T-cell (primary cell): ENCODE measurements around the gene CLPTM1. TPM values are rescaled to one million over a fixed set of nuclear protein-coding genes. Genes with fewer than 3 reads are reported as not detected.
"Not testable (repeated sequence)": the region's sequence is repeated elsewhere in the genome, so short reads cannot be mapped to it uniquely, and the experiment has no call there.

Source experiments
- ATAC-seq, 4 experiments: fragments of 200-7000 bp in 3 of 4; fragments of 150-1000 bp in 1 of 4; cut with Tn5 transposase; replicated peaks in 1 of 4; 1 replicate in 3 of 4; 2 replicates in 1 of 4; pipeline ENCODE4 v1.10.0; 2021; ENCODE audit warnings: moderate library complexity in 3 of 4, mild to moderate bottlenecking in 2 of 4, moderate number of reproducible peaks in 1 of 4
- CTCF ChIA-PET, 2 donors: fragments of 300-600 bp; sonication (Branson Sonifier 250); formaldehyde crosslinking; loops; one replicate each; lab custom pipeline; 2022; ENCODE audit warnings: antibody characterized with exemption in 2 of 2; lab: Charles Lee
- POLR2A ChIA-PET, 2 donors: fragments of 300-600 bp; sonication (Branson Sonifier 250); formaldehyde crosslinking; loops; one replicate each; lab custom pipeline; 2022; ENCODE audit warnings: antibody characterized with exemption in 2 of 2; lab: Charles Lee
- DNase-seq, 35 experiments: peaks; one replicate each; pipeline versions ENCODE4 v3.0.0 to v3.0.0-alpha.2; 2013 to 2023
- H3K27ac ChIP-seq: one replicate; pipeline ENCODE4 v1.5.1; 2013; ENCODE audit warnings: low read length
- H3K27me3 ChIP-seq, 2 experiments: replicated peaks in 1 of 2; 1 replicate in 1 of 2; 2 replicates in 1 of 2; pipeline versions ENCODE4 v1.6.1 to v1.7.0; 2013; ENCODE audit warnings: low read length in 1 of 2, mixed read lengths in 1 of 2; ENCODE audit not compliant: control insufficient read depth in 2 of 2, insufficient read depth in 2 of 2; ENCODE audit errors: extremely low read depth in 1 of 2
- H3K36me3 ChIP-seq, 2 donors: 1 replicate in 1 of 2; 2 replicates in 1 of 2; pipeline versions ENCODE4 v1.6.1 to v1.7.0; 2013; ENCODE audit warnings: low read length in 1 of 2; ENCODE audit not compliant: control insufficient read depth in 2 of 2, insufficient read depth in 1 of 2; ENCODE audit errors: extremely low read depth in 1 of 2
- H3K4me1 ChIP-seq, 2 experiments: 1 replicate in 1 of 2; 2 replicates in 1 of 2; pipeline versions ENCODE4 v1.6.1 to v1.7.0; 2013; ENCODE audit warnings: low read length in 2 of 2, mixed read lengths in 1 of 2; ENCODE audit not compliant: insufficient read depth in 2 of 2, control insufficient read depth in 1 of 2; ENCODE audit errors: extremely low read depth in 1 of 2
- H3K4me3 ChIP-seq, 2 donors: 1 replicate in 1 of 2; 2 replicates in 1 of 2; pipeline versions ENCODE4 v1.5.1 to v1.7.0; 2013; ENCODE audit warnings: mild to moderate bottlenecking in 2 of 2, low read length in 1 of 2, moderate library complexity in 1 of 2; ENCODE audit not compliant: control insufficient read depth in 1 of 2; ENCODE audit errors: extremely low read depth in 1 of 2
- H3K9me3 ChIP-seq: 2 replicates; pipeline ENCODE4 v1.7.0; 2013
- H3K27ac Mint-ChIP-seq, 2 donors: one replicate each; pipeline ENCODE4 v1.8.0; 2020 to 2021; ENCODE audit warnings: mild to moderate bottlenecking in 2 of 2, mixed read lengths in 2 of 2
- H3K27me3 Mint-ChIP-seq, 2 donors: one replicate each; pipeline ENCODE4 v1.8.0; 2021 to 2022; ENCODE audit warnings: mixed read lengths in 2 of 2
- H3K36me3 Mint-ChIP-seq: one replicate; pipeline ENCODE4 v1.8.0; 2021; ENCODE audit warnings: mixed read lengths
- H3K4me1 Mint-ChIP-seq, 3 donors: one replicate each; pipeline ENCODE4 v1.8.0; 2020 to 2022; ENCODE audit warnings: mixed read lengths in 3 of 3, mild to moderate bottlenecking in 1 of 3
- H3K4me3 Mint-ChIP-seq, 3 donors: one replicate each; pipeline ENCODE4 v1.8.0; 2020 to 2022; ENCODE audit warnings: mild to moderate bottlenecking in 3 of 3, mixed read lengths in 3 of 3, moderate library complexity in 3 of 3
- H3K9me3 Mint-ChIP-seq, 3 donors: one replicate each; pipeline ENCODE4 v1.8.0; 2020 to 2022; ENCODE audit warnings: mixed read lengths in 3 of 3
- WGBS: methylation state at CpG from one replicate; pipeline ENCODE4 v1.1.5; 2013; ENCODE audit warnings: missing lambda C conversion rate; ENCODE audit not compliant: insufficient coverage; 5-methylcytosine and 5-hydroxymethylcytosine counted together
- total RNA-seq, 35 experiments: library from RNA in 6 of 35; stranded (reverse) in 6 of 35; fragments of 120-200 nt in 1 of 35; gene quantifications; one replicate each; pipeline versions ENCODE4 v1.2.1 to v1.2.4 and lab custom pipeline; 2013 to 2026

The CLPTM1 gene
- total RNA-seq, 5 donors from 2014 or later (not counting 1 experiment from before 2014, with no cell fraction given), result 64.0 to 103 (median 87.6) TPM

DNA sequence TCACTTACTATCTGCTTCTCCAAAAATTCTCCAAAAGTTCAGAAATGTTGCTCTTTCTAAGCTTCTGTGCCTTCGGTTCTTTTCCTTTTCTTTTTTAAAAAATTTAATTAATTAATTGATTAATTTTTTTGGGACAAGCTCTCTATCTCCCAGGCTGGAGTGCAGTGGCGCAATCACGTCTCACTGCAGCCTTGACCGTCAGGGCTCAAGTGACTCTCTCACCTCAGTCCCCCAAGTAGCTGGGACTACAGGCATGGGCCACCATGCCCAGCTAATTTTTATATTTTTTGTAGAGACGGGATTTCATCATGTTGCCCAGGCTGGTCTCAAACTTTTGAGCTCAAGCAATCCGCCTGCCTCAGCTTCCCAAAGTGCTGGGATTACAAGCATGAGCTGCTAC is 16.3 kb downstream of the CLPTM1 start:
- not testable (repeated sequence) for H3K4me1 ChIP-seq, H3K27me3 Mint-ChIP-seq, DNase-seq, H3K9me3 ChIP-seq, H3K4me1 Mint-ChIP-seq, H3K27ac ChIP-seq, H3K27ac Mint-ChIP-seq, H3K9me3 Mint-ChIP-seq, ATAC-seq, H3K27me3 ChIP-seq, H3K4me3 Mint-ChIP-seq, H3K4me3 ChIP-seq
- peaks cover 23 to 52% of the 10 kb centered on the region in 2 donors for H3K36me3 ChIP-seq
- ChIA-PET POLR2A (interaction anchor here (0.6 to 0.7 kb wide), 3 partner anchors 10 to 85 kb away, joined by 3 to 7 read pairs (median 4); no protein-coding TSS in a partner anchor), CTCF (interaction anchor here in 1 of 2 donors (0.6 to 0.7 kb wide), 3 partner anchors 17 to 1798 kb away, joined by 3 to 6 read pairs (median 4); no protein-coding TSS in a partner anchor)
- H3K36me3 Mint-ChIP-seq, result peaks cover 28% of the 10 kb centered on the region
- WGBS, result 73% methylated on average over 3 of the region's 6 CpGs

DNA sequence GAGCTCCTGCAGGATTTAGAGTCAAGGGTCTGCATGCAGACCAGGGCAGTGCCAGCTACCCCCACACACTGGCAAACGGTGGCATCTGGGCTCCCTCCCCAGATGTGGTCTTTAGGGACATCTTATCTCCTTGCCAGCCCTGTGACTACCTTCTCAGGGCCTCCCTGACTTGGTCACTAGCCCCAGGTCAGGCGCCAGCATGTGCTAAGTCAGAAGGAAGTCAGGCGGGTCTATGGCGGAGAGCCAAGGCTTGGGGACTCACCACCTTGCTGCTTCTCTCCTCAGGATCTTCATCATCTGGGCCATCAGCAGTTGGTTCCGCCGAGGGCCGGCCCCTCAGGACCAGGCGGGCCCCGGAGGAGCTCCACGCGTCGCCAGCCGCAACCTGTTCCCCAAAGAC is 17.6 kb downstream of the CLPTM1 start:
- Mint-ChIP-seq H3K4me3 (no peak overlapping the region), H3K36me3 (peaks cover 37% of the 10 kb centered on the region), H3K27me3 (no peaks in the 10 kb centered on the region), H3K27ac (no peak overlapping the region), H3K4me1 (peaks cover 2 to 4% (median 3%) of the 10 kb centered on the region in 3 donors), H3K9me3 (no peaks in the 10 kb centered on the region)
- Histone ChIP-seq H3K4me1 (no peaks in the 10 kb centered on the region), H3K9me3 (no peaks in the 10 kb centered on the region), H3K36me3 (peaks cover 34 to 60% of the 10 kb centered on the region in 2 donors), H3K27ac (no peak overlapping the region), H3K27me3 (no peaks in the 10 kb centered on the region), H3K4me3 (no peak overlapping the region)
- CTCF ChIA-PET, result no interaction called here
- POLR2A ChIA-PET, result no interaction called here
- no peak for ATAC-seq
- 92% methylated on average over 13 of the region's 13 CpGs for WGBS
- no peak for DNase-seq

DNA sequence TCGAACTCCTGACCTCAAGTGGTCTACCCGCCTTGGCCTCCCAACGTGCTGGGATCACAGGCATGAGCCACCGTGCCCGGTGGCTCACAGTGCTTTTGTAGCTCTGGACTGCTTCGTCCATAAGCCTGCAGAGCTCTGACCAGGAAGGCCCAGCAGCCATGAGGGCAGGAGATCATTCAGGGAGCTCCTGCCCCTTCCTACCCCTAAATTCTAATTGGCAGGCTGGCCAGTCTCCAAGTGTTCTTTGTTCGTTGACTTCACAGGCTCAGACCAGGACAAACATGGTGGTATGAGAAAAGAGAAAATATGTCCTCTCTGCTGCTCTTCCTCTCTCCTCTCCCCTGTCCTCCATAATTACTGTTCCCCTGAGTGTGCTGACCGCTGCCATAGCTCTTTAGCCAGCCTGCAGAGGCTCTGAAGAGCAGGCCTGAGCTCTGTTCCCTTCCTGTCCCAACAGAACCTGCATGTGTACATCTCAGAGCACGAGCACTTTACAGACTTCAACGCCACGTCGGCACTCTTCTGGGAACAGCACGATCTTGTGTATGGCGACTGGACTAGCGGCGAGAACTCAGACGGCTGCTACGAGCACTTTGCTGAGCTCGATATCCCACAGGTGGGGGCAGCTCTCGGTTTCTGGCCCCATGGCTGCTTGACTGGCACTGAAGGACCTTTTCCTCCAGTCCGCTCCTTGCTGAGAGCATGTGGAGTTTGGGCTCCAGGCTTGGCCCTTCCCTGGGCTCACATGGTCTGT is 19.0 kb downstream of the CLPTM1 start:
- WGBS, result 96% methylated on average over 18 of the region's 21 CpGs
- no peak overlapping the region for H3K4me3 Mint-ChIP-seq
- Histone ChIP-seq H3K27ac (no peak overlapping the region), H3K4me1 (no peaks in the 10 kb centered on the region), H3K36me3 (peaks cover 30 to 65% of the 10 kb centered on the region in 2 donors), H3K27me3 (no peaks in the 10 kb centered on the region), H3K4me3 (no peak overlapping the region), H3K9me3 (no peaks in the 10 kb centered on the region)
- DNase-seq (no peak), ATAC-seq (no peak)
- H3K4me1 Mint-ChIP-seq, result peaks cover 0 to 2% (median 0%) of the 10 kb centered on the region in 3 donors
- no peaks in the 10 kb centered on the region for H3K9me3 Mint-ChIP-seq
- H3K36me3 Mint-ChIP-seq, result peaks cover 33% of the 10 kb centered on the region
- ChIA-PET POLR2A (interaction anchor here in 1 of 2 donors (0.5 kb wide), 1 partner anchor 1554 kb away, joined by 4 read pairs; no protein-coding TSS in a partner anchor), CTCF (interaction anchor here in 1 of 2 donors (1.5 kb wide), 1 partner anchor 11 kb away, joined by 4 read pairs; no protein-coding TSS in a partner anchor)
- no peak overlapping the region for H3K27ac Mint-ChIP-seq
- H3K27me3 Mint-ChIP-seq, result no peaks in the 10 kb centered on the region

DNA sequence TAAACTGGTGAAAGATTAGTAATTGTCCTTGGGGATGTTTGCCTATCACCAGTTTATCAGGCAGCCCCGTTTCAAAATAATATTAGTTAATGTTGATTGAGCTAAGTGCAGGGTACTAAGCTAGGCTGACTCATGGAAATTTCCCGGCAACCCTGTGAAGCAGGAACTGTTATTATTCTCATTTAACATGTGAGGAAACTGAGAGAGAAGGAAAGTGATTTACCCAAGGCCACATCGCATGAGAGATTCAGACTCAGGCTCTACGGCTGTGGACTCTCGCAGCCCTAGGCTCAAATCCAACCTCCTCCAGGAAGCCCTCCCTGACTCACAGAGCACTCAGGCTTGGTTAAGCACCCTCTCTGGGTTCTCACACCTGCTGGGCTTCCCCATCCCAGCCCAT is 19.7 kb downstream of the CLPTM1 start:
- H3K4me1 ChIP-seq, result no peaks in the 10 kb centered on the region
- H3K27me3 Mint-ChIP-seq, result no peaks in the 10 kb centered on the region
- peaks cover 30 to 69% of the 10 kb centered on the region in 2 donors for H3K36me3 ChIP-seq
- H3K4me3 ChIP-seq, result no peak overlapping the region
- WGBS, result 95% methylated on average over 4 of the region's 5 CpGs
- DNase-seq (no peak), ATAC-seq (no peak)
- peaks cover 39% of the 10 kb centered on the region for H3K36me3 Mint-ChIP-seq
- H3K27ac Mint-ChIP-seq, result no peak overlapping the region
- no peaks in the 10 kb centered on the region for H3K27me3 ChIP-seq
- H3K4me3 Mint-ChIP-seq, result no peak overlapping the region
- no peaks in the 10 kb centered on the region for H3K4me1 Mint-ChIP-seq
- H3K9me3 Mint-ChIP-seq, result no peaks in the 10 kb centered on the region
- H3K27ac ChIP-seq, result no peak overlapping the region
- CTCF ChIA-PET, result interaction anchor here in 1 of 2 donors (1.5 kb wide), 1 partner anchor 12 kb away, joined by 4 read pairs; no protein-coding TSS in a partner anchor
- no peaks in the 10 kb centered on the region for H3K9me3 ChIP-seq
- POLR2A ChIA-PET, result interaction anchor here in 1 of 2 donors (0.5 to 0.6 kb wide), 2 partner anchors 93 to 1555 kb away, joined by 4 to 5 read pairs; no protein-coding TSS in a partner anchor

DNA sequence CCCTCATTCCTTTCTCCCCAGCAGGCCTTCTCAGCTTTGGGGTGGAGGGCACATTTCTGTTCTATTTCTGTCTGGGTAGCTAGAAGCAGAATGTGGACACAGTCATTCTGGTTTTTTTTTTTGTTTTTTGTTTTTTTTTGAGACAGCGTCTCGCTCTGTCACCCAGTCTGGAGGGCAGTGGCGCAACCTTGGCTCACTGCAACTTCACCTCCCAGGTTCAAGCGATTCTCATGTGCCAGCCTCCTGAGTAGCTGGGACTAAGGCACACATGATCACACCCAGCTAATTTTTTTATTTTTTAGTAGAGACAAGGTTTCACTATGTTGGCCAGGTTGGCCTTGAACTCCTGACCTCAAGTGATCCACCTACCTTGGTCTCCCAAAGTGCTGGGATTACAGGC is 20.3 kb downstream of the CLPTM1 start:
- Histone ChIP-seq H3K9me3 (no peaks in the 10 kb centered on the region), H3K27ac (no peak overlapping the region), H3K36me3 (peaks cover 30 to 71% of the 10 kb centered on the region in 2 donors), H3K27me3 (no peaks in the 10 kb centered on the region), H3K4me1 (no peaks in the 10 kb centered on the region), H3K4me3 (no peak overlapping the region)
- peaks cover 37% of the 10 kb centered on the region for H3K36me3 Mint-ChIP-seq
- H3K27ac Mint-ChIP-seq, result no peak overlapping the region
- ChIA-PET CTCF (no interaction called here), POLR2A (interaction anchor here in 1 of 2 donors (0.6 kb wide), 1 partner anchor 92 kb away, joined by 5 read pairs; no protein-coding TSS in a partner anchor)
- ATAC-seq, result no peak
- no peak overlapping the region for H3K4me3 Mint-ChIP-seq
- H3K9me3 Mint-ChIP-seq, result no peaks in the 10 kb centered on the region
- WGBS, result no CpG with 5 or more reads among the region's 4 CpGs
- no peaks in the 10 kb centered on the region for H3K4me1 Mint-ChIP-seq
- no peak for DNase-seq
- no peaks in the 10 kb centered on the region for H3K27me3 Mint-ChIP-seq

DNA sequence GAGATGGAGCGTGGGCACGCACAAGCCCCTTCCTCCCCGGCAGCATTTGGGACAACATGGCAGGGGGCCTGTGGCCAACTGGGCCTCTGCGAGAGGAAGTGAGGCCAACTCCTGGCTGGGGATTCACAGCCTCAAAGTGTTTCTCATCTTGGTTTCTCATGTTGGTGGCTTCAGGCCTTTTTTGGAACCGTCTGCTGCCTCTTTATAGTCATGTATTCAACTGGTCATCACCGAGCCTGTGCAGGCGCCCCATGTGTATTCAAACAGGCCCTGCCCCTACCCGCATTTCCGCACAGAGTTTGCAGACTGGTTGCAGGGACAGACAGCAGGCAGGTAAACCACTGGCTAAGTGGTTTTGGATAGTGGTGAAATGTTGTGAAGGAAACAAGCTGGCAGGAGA is 28.8 kb downstream of the CLPTM1 start:
- Histone ChIP-seq H3K36me3 (peaks cover 31 to 67% of the 10 kb centered on the region in 2 donors), H3K27ac (no peak overlapping the region), H3K4me3 (no peak overlapping the region), H3K27me3 (no peaks in the 10 kb centered on the region), H3K4me1 (no peaks in the 10 kb centered on the region), H3K9me3 (no peaks in the 10 kb centered on the region)
- no peak for ATAC-seq
- no peaks in the 10 kb centered on the region for H3K9me3 Mint-ChIP-seq
- no peak overlapping the region for H3K4me3 Mint-ChIP-seq
- ChIA-PET CTCF (interaction anchor here (0.7 kb wide), 3 partner anchors 14 to 107 kb away, joined by 3 to 5 read pairs (median 3); no protein-coding TSS in a partner anchor), POLR2A (no interaction called here)
- H3K27ac Mint-ChIP-seq, result no peak overlapping the region
- H3K4me1 Mint-ChIP-seq, result peaks cover 0 to under 1% (median under 1%) of the 10 kb centered on the region in 3 donors
- no peaks in the 10 kb centered on the region for H3K27me3 Mint-ChIP-seq
- no peak for DNase-seq
- peaks cover 38% of the 10 kb centered on the region for H3K36me3 Mint-ChIP-seq
- WGBS, result 91% methylated on average over 7 of the region's 9 CpGs
